Panc1 (cell line): ENCODE data around the gene TMEM51. TPM values are rescaled to one million over a fixed set of nuclear protein-coding genes. Genes with fewer than 3 reads are reported as not detected.

Experiments
- ATAC-seq: fragments of 200-7000 bp; cut with Tn5 transposase; 2 replicates; pipeline ENCODE4 v1.9.1; 2020; ENCODE audit warnings: mild to moderate bottlenecking, moderate library complexity
- BruUV-seq: library from RNA; stranded (reverse); fragments of 400-500 nt; replicated peaks from 2 replicates; lab custom pipeline; 2021; lab: Mats Ljungman, UMichigan
- CTCF ChIA-PET: fragments of 300-600 bp; sonication (Branson Sonifier 250); formaldehyde crosslinking; loops from one replicate; lab custom pipeline; 2022; ENCODE audit warnings: antibody characterized with exemption; lab: Charles Lee
- POLR2A ChIA-PET: fragments of 300-600 bp; sonication (Branson Sonifier 250); formaldehyde crosslinking; loops from one replicate; lab custom pipeline; 2022; ENCODE audit warnings: antibody characterized with exemption; lab: Charles Lee
- DNase-seq: peaks from one replicate; pipeline ENCODE4 v3.0.0-alpha.2; 2010; ENCODE audit warnings: low read depth, low spot score
- H3K27ac ChIP-seq: 2 replicates; pipeline ENCODE4 v1.5.1; 2011; ENCODE audit warnings: mild to moderate bottlenecking, low read length, inconsistent platforms
- H3K27me3 ChIP-seq: fragments of 200-500 bp; sonication (Bioruptor generic); 2 replicates; pipeline ENCODE4 v1.6.0; 2014; ENCODE audit warnings: low read length, inconsistent platforms; ENCODE audit not compliant: control insufficient read depth, insufficient read depth
- H3K36me3 ChIP-seq: fragments of 200-500 bp; sonication (Bioruptor generic); 2 replicates; pipeline ENCODE4 v1.5.1; 2014; ENCODE audit warnings: inconsistent platforms, mild to moderate bottlenecking, low read length, moderate library complexity; ENCODE audit not compliant: control insufficient read depth, insufficient read depth
- H3K4me1 ChIP-seq: 2 replicates; pipeline ENCODE4 v1.5.1; 2011; ENCODE audit warnings: inconsistent platforms, mild to moderate bottlenecking, low read length, moderate library complexity; ENCODE audit not compliant: control insufficient read depth, insufficient read depth
- H3K4me3 ChIP-seq, 2 experiments: 2 replicates each; pipeline ENCODE4 v1.5.1; 2011 to 2012; ENCODE audit warnings: low read depth in 2 of 2, low read length in 2 of 2, mild to moderate bottlenecking in 2 of 2, inconsistent platforms in 1 of 2, moderate library complexity in 1 of 2
- H3K9me3 ChIP-seq: fragments of 200-500 bp; sonication (Bioruptor generic); 2 replicates; pipeline ENCODE4 v1.5.1; 2014; ENCODE audit warnings: low read depth, mild to moderate bottlenecking, inconsistent platforms, low read length, moderate library complexity; ENCODE audit not compliant: control insufficient read depth, insufficient read depth
- POLR2AphosphoS5 ChIP-seq: IDR thresholded peaks from 2 replicates; pipeline ENCODE4 v1.6.1; 2012; ENCODE audit warnings: mild to moderate bottlenecking, low read depth, low read length, moderate library complexity
- SIN3A ChIP-seq: IDR thresholded peaks from 2 replicates; pipeline ENCODE4 v1.6.1; 2012; ENCODE audit warnings: low read depth, mild to moderate bottlenecking, low read length, moderate library complexity, borderline replicate concordance; ENCODE audit not compliant: insufficient read depth
- TCF7L2 ChIP-seq: IDR thresholded peaks from 2 replicates; pipeline ENCODE4 v1.6.1; 2011; ENCODE audit warnings: mild to moderate bottlenecking, low read depth, low read length, inconsistent platforms
- in situ Hi-C: cut with HindIII; loops from 2 replicates; pipeline ENCODE4 v1.10.0; 2016; ENCODE audit warnings: low sequenced_read_pairs, low pct_unique_long_range_greater_than_20kb
- intact Hi-C: fragments of 100-400 bp; cut with micrococcal nuclease; formaldehyde crosslinking; loops from one replicate; pipeline ENCODE4 v1.10.0; 2022; ENCODE audit not compliant: unreplicated experiment
- total RNA-seq: library from RNA; stranded (reverse); gene quantifications from one replicate; pipeline ENCODE4 v1.2.1, GENCODE V29; 2021; ENCODE audit not compliant: unreplicated experiment
- TF ChIP-seq, protein P1 (sequence below): fragments of 450-650 bp; IDR thresholded peaks from 2 replicates; pipeline ENCODE4 v1.5.1; 2017; ENCODE audit warnings: mild to moderate bottlenecking
- TF ChIP-seq, protein P2 (sequence below), 2 experiments: IDR thresholded peaks; 2 replicates each; pipeline ENCODE4 v1.6.1; 2011 to 2012; ENCODE audit warnings: low read depth in 2 of 2, control low read depth in 1 of 2, low read length in 1 of 2, mild to moderate bottlenecking in 1 of 2, moderate library complexity in 1 of 2; ENCODE audit not compliant: insufficient read depth in 1 of 2

Gene TMEM51
- total RNA-seq, 1 experiment from 2014 or later, result 25.8 TPM

DNA sequence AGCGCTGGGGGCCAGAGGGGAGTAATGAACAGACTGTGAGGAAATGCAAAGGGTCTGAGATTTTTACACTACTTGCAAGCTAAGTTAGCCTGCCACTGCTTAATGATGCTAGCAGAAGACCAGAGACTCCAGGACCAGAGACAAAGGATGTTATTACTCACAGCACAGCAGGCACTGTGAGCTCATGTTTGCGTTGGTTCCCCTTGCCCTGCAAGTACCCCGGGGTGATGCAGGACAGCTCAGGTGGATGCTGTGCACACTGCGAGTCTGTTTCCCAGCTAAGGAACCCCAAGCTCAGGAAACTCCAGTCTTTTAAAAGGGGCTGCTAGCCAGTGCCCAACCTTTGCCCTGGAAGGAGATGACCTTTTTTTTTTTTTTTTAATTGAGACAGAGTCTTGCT lies 94.7 kb downstream of the TMEM51 start:
- intact Hi-C loops (no loop called here), in situ Hi-C loops (no loop called here)
- ChIA-PET POLR2A (interaction anchor here (0.6 kb wide), 1 partner anchor 1841 kb away, joined by 3 read pairs; no protein-coding TSS in a partner anchor), CTCF (interaction anchor here (1.3 kb wide), 1 partner anchor 24 kb away, joined by 3 read pairs; no protein-coding TSS in a partner anchor)
- Histone ChIP-seq H3K9me3 (no peaks in the 10 kb centered on the region), H3K27me3 (no peaks in the 10 kb centered on the region; the same call in none of the 2 replicates), H3K27ac (no peak overlapping the region), H3K4me3 (no peak overlapping the region), H3K4me1 (no peaks in the 10 kb centered on the region; the same call in 1 of the 2 replicates), H3K36me3 (no peaks in the 10 kb centered on the region)
- BruUV-seq, result no TSS peak
- DNase-seq (no peak), ATAC-seq (no peak)
- no peak for TF ChIP-seq TCF7L2

DNA sequence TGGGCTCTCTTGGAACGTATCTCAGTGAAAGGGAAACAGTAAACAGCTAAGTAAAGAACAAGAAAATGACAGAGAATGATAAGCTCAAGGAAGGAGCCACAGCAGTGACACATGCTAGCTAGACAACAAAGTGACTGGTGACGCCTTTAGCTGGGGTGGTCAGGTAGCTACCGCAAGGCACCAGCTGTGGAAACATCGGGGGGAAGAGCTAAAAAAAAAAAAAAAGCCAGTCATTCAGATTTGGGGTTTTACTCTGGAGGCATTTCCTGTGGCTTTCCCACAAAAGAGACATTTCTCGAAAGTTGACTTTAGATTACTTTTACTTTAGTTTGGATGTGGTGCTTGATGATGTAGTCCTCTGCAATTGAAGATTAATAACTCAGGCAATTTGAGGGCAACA lies 95.5 kb downstream of the TMEM51 start:
- POLR2A ChIA-PET, result interaction anchor here (0.6 kb wide), 2 partner anchors 194 to 1842 kb away, joined by 3 to 5 read pairs; no protein-coding TSS in a partner anchor
- Histone ChIP-seq H3K9me3 (no peaks in the 10 kb centered on the region), H3K4me3 (no peak overlapping the region), H3K27ac (no peak overlapping the region), H3K27me3 (no peaks in the 10 kb centered on the region; the same call in none of the 2 replicates), H3K4me1 (no peaks in the 10 kb centered on the region; the same call in 1 of the 2 replicates), H3K36me3 (no peaks in the 10 kb centered on the region)
- in situ Hi-C loops, result no loop called here
- no peak for ATAC-seq
- CTCF ChIA-PET, result no interaction called here
- no peak for DNase-seq
- TF ChIP-seq, protein P1, sequence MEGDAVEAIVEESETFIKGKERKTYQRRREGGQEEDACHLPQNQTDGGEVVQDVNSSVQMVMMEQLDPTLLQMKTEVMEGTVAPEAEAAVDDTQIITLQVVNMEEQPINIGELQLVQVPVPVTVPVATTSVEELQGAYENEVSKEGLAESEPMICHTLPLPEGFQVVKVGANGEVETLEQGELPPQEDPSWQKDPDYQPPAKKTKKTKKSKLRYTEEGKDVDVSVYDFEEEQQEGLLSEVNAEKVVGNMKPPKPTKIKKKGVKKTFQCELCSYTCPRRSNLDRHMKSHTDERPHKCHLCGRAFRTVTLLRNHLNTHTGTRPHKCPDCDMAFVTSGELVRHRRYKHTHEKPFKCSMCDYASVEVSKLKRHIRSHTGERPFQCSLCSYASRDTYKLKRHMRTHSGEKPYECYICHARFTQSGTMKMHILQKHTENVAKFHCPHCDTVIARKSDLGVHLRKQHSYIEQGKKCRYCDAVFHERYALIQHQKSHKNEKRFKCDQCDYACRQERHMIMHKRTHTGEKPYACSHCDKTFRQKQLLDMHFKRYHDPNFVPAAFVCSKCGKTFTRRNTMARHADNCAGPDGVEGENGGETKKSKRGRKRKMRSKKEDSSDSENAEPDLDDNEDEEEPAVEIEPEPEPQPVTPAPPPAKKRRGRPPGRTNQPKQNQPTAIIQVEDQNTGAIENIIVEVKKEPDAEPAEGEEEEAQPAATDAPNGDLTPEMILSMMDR, result no peak
- TF ChIP-seq, protein P2, sequence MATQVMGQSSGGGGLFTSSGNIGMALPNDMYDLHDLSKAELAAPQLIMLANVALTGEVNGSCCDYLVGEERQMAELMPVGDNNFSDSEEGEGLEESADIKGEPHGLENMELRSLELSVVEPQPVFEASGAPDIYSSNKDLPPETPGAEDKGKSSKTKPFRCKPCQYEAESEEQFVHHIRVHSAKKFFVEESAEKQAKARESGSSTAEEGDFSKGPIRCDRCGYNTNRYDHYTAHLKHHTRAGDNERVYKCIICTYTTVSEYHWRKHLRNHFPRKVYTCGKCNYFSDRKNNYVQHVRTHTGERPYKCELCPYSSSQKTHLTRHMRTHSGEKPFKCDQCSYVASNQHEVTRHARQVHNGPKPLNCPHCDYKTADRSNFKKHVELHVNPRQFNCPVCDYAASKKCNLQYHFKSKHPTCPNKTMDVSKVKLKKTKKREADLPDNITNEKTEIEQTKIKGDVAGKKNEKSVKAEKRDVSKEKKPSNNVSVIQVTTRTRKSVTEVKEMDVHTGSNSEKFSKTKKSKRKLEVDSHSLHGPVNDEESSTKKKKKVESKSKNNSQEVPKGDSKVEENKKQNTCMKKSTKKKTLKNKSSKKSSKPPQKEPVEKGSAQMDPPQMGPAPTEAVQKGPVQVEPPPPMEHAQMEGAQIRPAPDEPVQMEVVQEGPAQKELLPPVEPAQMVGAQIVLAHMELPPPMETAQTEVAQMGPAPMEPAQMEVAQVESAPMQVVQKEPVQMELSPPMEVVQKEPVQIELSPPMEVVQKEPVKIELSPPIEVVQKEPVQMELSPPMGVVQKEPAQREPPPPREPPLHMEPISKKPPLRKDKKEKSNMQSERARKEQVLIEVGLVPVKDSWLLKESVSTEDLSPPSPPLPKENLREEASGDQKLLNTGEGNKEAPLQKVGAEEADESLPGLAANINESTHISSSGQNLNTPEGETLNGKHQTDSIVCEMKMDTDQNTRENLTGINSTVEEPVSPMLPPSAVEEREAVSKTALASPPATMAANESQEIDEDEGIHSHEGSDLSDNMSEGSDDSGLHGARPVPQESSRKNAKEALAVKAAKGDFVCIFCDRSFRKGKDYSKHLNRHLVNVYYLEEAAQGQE (IDR thresholded peaks at IDR 0.05; ENCODE audit: insufficient read depth in 1 of 2, low read depth in 2 of 2, low read length in 1 of 2), result no peak
- TF ChIP-seq TCF7L2 (no peak), SIN3A (no peak), POLR2AphosphoS5 (no peak)
- no TSS peak for BruUV-seq
- intact Hi-C loops, result no loop called here
